Activated T-helper 1 cell treated with anti-CD3 and anti-CD28 coated beads, Interleukin-2, amount 50 U/mL, for 16 hours (primary cell): ENCODE data around the gene GSTM2.
"Not testable (repeated sequence)": the region's sequence is repeated elsewhere in the genome, so short reads cannot be mapped to it uniquely, and the experiment has no call there.

Experiments
- DNase-seq, 2 donors: peaks; one replicate each; pipeline ENCODE4 v3.0.0-alpha.2; 2020; ENCODE audit warnings: low read depth in 1 of 2, low spot score in 1 of 2

Gene GSTM2

GRCh38 chr1:109673861-109674260, 6.0 kb downstream of the GSTM2 start:
- DNase-seq: not testable (repeated sequence)

- DNase-seq: not testable (repeated sequence)
These were observed 9.0 kb downstream of the GSTM2 start for GRCh38 chr1:109676683-109677381.

- DNase-seq: no peak
These were observed 9.6 kb downstream of the GSTM2 start for GRCh38 chr1:109677459-109677858.

- DNase-seq: not testable (repeated sequence)
These were observed 10.8 kb downstream of the GSTM2 start for GRCh38 chr1:109678637-109679036.

GRCh38 chr1:109684777-109685176, 16.9 kb downstream of the GSTM2 start:
- not testable (repeated sequence) for DNase-seq

- not testable (repeated sequence) for DNase-seq
These were observed 17.5 kb downstream of the GSTM2 start for GRCh38 chr1:109685399-109685798.

- DNase-seq: not testable (repeated sequence)
These were observed 18.0 kb downstream of the GSTM2 start for GRCh38 chr1:109685890-109686289.

GRCh38 chr1:109687109-109687508, 19.3 kb downstream of the GSTM2 start:
- DNase-seq: not testable (repeated sequence)

- peak; percentile 44 to 79 for DNase-seq
These were observed 20.0 kb downstream of the GSTM2 start, which contains the start of gene GSTM1 for GRCh38 chr1:109687641-109688499. TSS of gene GSTM1 (plus strand) at chr1:109687817. CDS start at chr1:109687874, 57 bp downstream.

GRCh38 chr1:109689844-109690405, 22.1 kb downstream of the GSTM2 start:
- no peak for DNase-seq

GRCh38 chr1:109691759-109692158, 23.9 kb downstream of the GSTM2 start:
- no peak for DNase-seq

- DNase-seq: not testable (repeated sequence)
These were observed 26.5 kb downstream of the GSTM2 start for GRCh38 chr1:109694400-109694799.

- not testable (repeated sequence) for DNase-seq
These were observed 27.3 kb downstream of the GSTM2 start for GRCh38 chr1:109695138-109695537.

GRCh38 chr1:109697066-109697465, 29.2 kb downstream of the GSTM2 start:
- DNase-seq: no peak

- not testable (repeated sequence) for DNase-seq
These were observed 30.0 kb downstream of the GSTM2 start for GRCh38 chr1:109697861-109698260.

GRCh38 chr1:109702940-109703339, 35.1 kb downstream of the GSTM2 start:
- DNase-seq: not testable (repeated sequence)

GRCh38 chr1:109704173-109704572, 36.3 kb downstream of the GSTM2 start:
- no peak for DNase-seq

- DNase-seq: no peak
These were observed 37.6 kb downstream of the GSTM2 start for GRCh38 chr1:109705411-109705810.

GRCh38 chr1:109708949-109709348, 41.1 kb downstream of the GSTM2 start:
- DNase-seq: not testable (repeated sequence)

- not testable (repeated sequence) for DNase-seq
These were observed 42.0 kb downstream of the GSTM2 start for GRCh38 chr1:109709822-109710221.

- DNase-seq: not testable (repeated sequence)
These were observed 43.9 kb downstream of the GSTM2 start, which contains the start of gene GSTM5 for GRCh38 chr1:109711593-109712320. TSS of gene GSTM5 (plus strand) at chr1:109712251. CDS start at chr1:109712313, 62 bp downstream.
